Activated naive CD8-positive, alpha-beta T cell (primary cell): ENCODE measurements around the gene NBPF3.
"Not testable (repeated sequence)": the region's sequence is repeated elsewhere in the genome, so short reads cannot be mapped to it uniquely, and the experiment has no call there.

Source experiments
- H3K27ac Mint-ChIP-seq: one replicate; pipeline ENCODE4 v1.8.0; 2021; ENCODE audit warnings: mixed read lengths
- H3K27me3 Mint-ChIP-seq: one replicate; pipeline ENCODE4 v1.8.0; 2021; ENCODE audit warnings: mixed read lengths
- H3K36me3 Mint-ChIP-seq: one replicate; pipeline ENCODE4 v1.8.0; 2021; ENCODE audit warnings: mixed read lengths
- H3K4me1 Mint-ChIP-seq: one replicate; pipeline ENCODE4 v1.8.0; 2021; ENCODE audit warnings: low read depth, mixed read lengths
- H3K4me3 Mint-ChIP-seq: one replicate; pipeline ENCODE4 v1.8.0; 2021; ENCODE audit warnings: mild to moderate bottlenecking, mixed read lengths
- H3K9me3 Mint-ChIP-seq: one replicate; pipeline ENCODE4 v1.8.0; 2021; ENCODE audit warnings: low read depth, mixed read lengths

NBPF3 gene

GRCh38 chr1:21517161-21517589 is 77.2 kb downstream of the NBPF3 start:
- no peaks in the 10 kb centered on the region for H3K4me1 Mint-ChIP-seq
- H3K9me3 Mint-ChIP-seq, result no peaks in the 10 kb centered on the region
- no peaks in the 10 kb centered on the region for H3K36me3 Mint-ChIP-seq
- peaks cover 1% of the 10 kb centered on the region for H3K27me3 Mint-ChIP-seq
- H3K27ac Mint-ChIP-seq, result no peak overlapping the region
- H3K4me3 Mint-ChIP-seq, result no peak overlapping the region

- H3K4me3 Mint-ChIP-seq, result no peak overlapping the region
- no peaks in the 10 kb centered on the region for H3K9me3 Mint-ChIP-seq
- H3K27ac Mint-ChIP-seq, result no peak overlapping the region
- H3K4me1 Mint-ChIP-seq, result no peaks in the 10 kb centered on the region
- H3K27me3 Mint-ChIP-seq, result no peaks in the 10 kb centered on the region
- no peaks in the 10 kb centered on the region for H3K36me3 Mint-ChIP-seq
These were observed 77.9 kb downstream of the NBPF3 start for GRCh38 chr1:21517660-21518480.

GRCh38 chr1:21518774-21519455 is 79.0 kb downstream of the NBPF3 start:
- Mint-ChIP-seq H3K27ac (no peak overlapping the region), H3K4me3 (no peak overlapping the region), H3K27me3 (no peaks in the 10 kb centered on the region), H3K36me3 (no peaks in the 10 kb centered on the region), H3K4me1 (no peaks in the 10 kb centered on the region), H3K9me3 (no peaks in the 10 kb centered on the region)

- H3K27me3 Mint-ChIP-seq, H3K27ac Mint-ChIP-seq, H3K4me1 Mint-ChIP-seq, H3K36me3 Mint-ChIP-seq, H3K9me3 Mint-ChIP-seq, H3K4me3 Mint-ChIP-seq: not testable (repeated sequence)
These were observed 79.6 kb downstream of the NBPF3 start for GRCh38 chr1:21519486-21520070.

- no peaks in the 10 kb centered on the region for H3K36me3 Mint-ChIP-seq
- H3K4me1 Mint-ChIP-seq, result no peaks in the 10 kb centered on the region
- H3K27ac Mint-ChIP-seq, result no peak overlapping the region
- no peaks in the 10 kb centered on the region for H3K9me3 Mint-ChIP-seq
- H3K27me3 Mint-ChIP-seq, result no peaks in the 10 kb centered on the region
- no peak overlapping the region for H3K4me3 Mint-ChIP-seq
These were observed 81.2 kb downstream of the NBPF3 start for GRCh38 chr1:21520899-21521716.

GRCh38 chr1:21521717-21522060 is 81.8 kb downstream of the NBPF3 start:
- Mint-ChIP-seq H3K27me3 (no peaks in the 10 kb centered on the region), H3K36me3 (no peaks in the 10 kb centered on the region), H3K9me3 (no peaks in the 10 kb centered on the region), H3K4me3 (no peak overlapping the region), H3K27ac (no peak overlapping the region), H3K4me1 (no peaks in the 10 kb centered on the region)

GRCh38 chr1:21522525-21523038 is 82.6 kb downstream of the NBPF3 start:
- Mint-ChIP-seq H3K4me3 (no peak overlapping the region), H3K27ac (no peak overlapping the region), H3K27me3 (no peaks in the 10 kb centered on the region), H3K4me1 (no peaks in the 10 kb centered on the region), H3K9me3 (no peaks in the 10 kb centered on the region), H3K36me3 (no peaks in the 10 kb centered on the region)

GRCh38 chr1:21523297-21523813 is 83.4 kb downstream of the NBPF3 start:
- H3K27ac Mint-ChIP-seq, result no peak overlapping the region
- no peaks in the 10 kb centered on the region for H3K9me3 Mint-ChIP-seq
- H3K27me3 Mint-ChIP-seq, result no peaks in the 10 kb centered on the region
- H3K36me3 Mint-ChIP-seq, result no peaks in the 10 kb centered on the region
- no peaks in the 10 kb centered on the region for H3K4me1 Mint-ChIP-seq
- H3K4me3 Mint-ChIP-seq, result no peak overlapping the region

GRCh38 chr1:21524220-21524619 is 84.3 kb downstream of the NBPF3 start:
- H3K27ac Mint-ChIP-seq, result no peak overlapping the region
- H3K4me1 Mint-ChIP-seq, result no peaks in the 10 kb centered on the region
- no peaks in the 10 kb centered on the region for H3K9me3 Mint-ChIP-seq
- no peak overlapping the region for H3K4me3 Mint-ChIP-seq
- H3K36me3 Mint-ChIP-seq, result no peaks in the 10 kb centered on the region
- H3K27me3 Mint-ChIP-seq, result no peaks in the 10 kb centered on the region

- no peak overlapping the region for H3K4me3 Mint-ChIP-seq
These were observed 84.9 kb downstream of the NBPF3 start for GRCh38 chr1:21524686-21525339.

GRCh38 chr1:21525340-21525717 is 85.4 kb downstream of the NBPF3 start:
- Mint-ChIP-seq H3K27me3 (peaks cover under 1% of the 10 kb centered on the region), H3K9me3 (no peaks in the 10 kb centered on the region), H3K36me3 (no peaks in the 10 kb centered on the region), H3K4me1 (no peaks in the 10 kb centered on the region), H3K27ac (no peak overlapping the region), H3K4me3 (no peak overlapping the region)

More at GRCh38 chr1:21524686-21525339, 84.9 kb downstream of the NBPF3 start:
- H3K27me3 Mint-ChIP-seq, result no peaks in the 10 kb centered on the region
- no peaks in the 10 kb centered on the region for H3K9me3 Mint-ChIP-seq
- H3K27ac Mint-ChIP-seq, result no peak overlapping the region
- no peaks in the 10 kb centered on the region for H3K4me1 Mint-ChIP-seq
- no peaks in the 10 kb centered on the region for H3K36me3 Mint-ChIP-seq

- no peak overlapping the region for H3K27ac Mint-ChIP-seq
- peaks cover 3% of the 10 kb centered on the region for H3K27me3 Mint-ChIP-seq
- H3K4me3 Mint-ChIP-seq, result no peak overlapping the region
These were observed 86.5 kb downstream of the NBPF3 start for GRCh38 chr1:21526441-21526840.

GRCh38 chr1:21530368-21531016 is 90.6 kb downstream of the NBPF3 start:
- Mint-ChIP-seq H3K4me1 (no peaks in the 10 kb centered on the region), H3K36me3 (no peaks in the 10 kb centered on the region), H3K4me3 (no peak overlapping the region), H3K27me3 (peaks cover 5% of the 10 kb centered on the region), H3K27ac (no peak overlapping the region), H3K9me3 (no peaks in the 10 kb centered on the region)

More at GRCh38 chr1:21526441-21526840, 86.5 kb downstream of the NBPF3 start:
- Mint-ChIP-seq H3K36me3 (no peaks in the 10 kb centered on the region), H3K9me3 (no peaks in the 10 kb centered on the region), H3K4me1 (no peaks in the 10 kb centered on the region)

- no peaks in the 10 kb centered on the region for H3K4me1 Mint-ChIP-seq
- peaks cover 5% of the 10 kb centered on the region for H3K27me3 Mint-ChIP-seq
- no peaks in the 10 kb centered on the region for H3K9me3 Mint-ChIP-seq
- H3K27ac Mint-ChIP-seq, result no peak overlapping the region
- H3K36me3 Mint-ChIP-seq, result no peaks in the 10 kb centered on the region
- H3K4me3 Mint-ChIP-seq, result no peak overlapping the region
These were observed 91.3 kb downstream of the NBPF3 start for GRCh38 chr1:21531241-21531640.
